ENCODE data around the gene ERMARD. TPM values are rescaled to one million over a fixed set of nuclear protein-coding genes. Genes with fewer than 3 reads are reported as not detected.
"Not testable (repeated sequence)": the region's sequence is repeated elsewhere in the genome, so short reads cannot be mapped to it uniquely, and the experiment has no call there.

ERMARD gene
- total and polyA plus RNA-seq, 2 donors (not counting 3 experiments of a cell fraction or from before 2014, with no cell fraction given) = 23.8 to 36.4 TPM

DNA sequence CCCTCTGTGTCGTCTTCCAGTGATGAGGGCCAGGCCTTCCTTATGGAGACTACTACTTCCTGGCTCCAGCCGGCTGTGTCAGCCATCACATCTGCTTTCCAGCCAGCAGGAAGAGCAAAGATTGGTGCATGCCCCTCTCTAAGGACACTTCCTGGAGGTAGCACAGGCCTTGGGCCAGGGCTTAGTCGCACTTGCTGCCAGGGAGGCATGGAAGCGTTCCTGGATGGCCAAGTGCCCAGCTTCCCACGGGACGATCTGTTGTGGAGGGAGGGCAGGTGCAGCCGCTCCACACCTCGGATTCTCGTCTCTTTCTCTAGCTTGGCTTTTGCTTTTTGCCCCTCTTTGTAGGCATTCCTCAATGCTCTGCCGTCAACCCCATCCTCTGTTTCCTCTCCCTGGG, 11.9 kb downstream of the ERMARD start:
- H2AFZ ChIP-seq (ENCODE audit: low read depth, low read length) = no peak overlapping the region
- intact Hi-C loops (cut with micrococcal nuclease) = no loop called here
- DNase-seq (ENCODE audit: low read depth, low spot score) = no peak
- H3K9me3 ChIP-seq (replicated peaks; ENCODE audit: control insufficient read depth, insufficient read depth, low read length) = no peaks in the 10 kb centered on the region
- H3K36me3 ChIP-seq (ENCODE audit: control insufficient read depth in 2 of 2, extremely low read depth in 1 of 2, insufficient read depth in 2 of 2, low read length in 2 of 2) = peaks cover 8 to 10% of the 10 kb centered on the region in 2 experiments
- H3K27me3 ChIP-seq (ENCODE audit: control insufficient read depth in 2 of 2, insufficient read depth in 2 of 2, low read length in 2 of 2) = no peaks in the 10 kb centered on the region
- H3K4me1 ChIP-seq (ENCODE audit: control insufficient read depth, extremely low read depth, insufficient read depth, low read length) = no peaks in the 10 kb centered on the region
- H3K9ac ChIP-seq (replicated peaks; ENCODE audit: extremely low read depth, insufficient read depth, low read length) = no peak overlapping the region
- CTCF ChIA-PET = interaction anchor here (0.6 kb wide), 1 partner anchor 25 kb away, joined by 3 read pairs; no protein-coding TSS in a partner anchor
- dilution Hi-C loops (cut with MboI; ENCODE audit: extremely low pct_ligation_motif_present, low sequenced_read_pairs) = no loop called here
- no peak for FAIRE-seq
- no peak overlapping the region for H3K27ac ChIP-seq (ENCODE audit: insufficient read depth, low read depth, low read length)
- H3K4me2 ChIP-seq (ENCODE audit: insufficient read depth, low read length) = no peak overlapping the region
- H3K79me2 ChIP-seq (ENCODE audit: control insufficient read depth, insufficient read depth, low read length) = no peaks in the 10 kb centered on the region
- POLR2A ChIA-PET = no interaction called here
- TF ChIP-seq JUN (IDR thresholded peaks at IDR 0.05; ENCODE audit: borderline replicate concordance, insufficient read depth, insufficient read length, low read depth) = no peak
- no peak for TF ChIP-seq GATA2 (IDR thresholded peaks at IDR 0.05; ENCODE audit: insufficient read depth, insufficient read length, low read depth, low read length)
- TF ChIP-seq MYC (IDR thresholded peaks at IDR 0.05; ENCODE audit: low read depth, low read length) = no peak
- no peak for TF ChIP-seq POLR2AphosphoS5 (IDR thresholded peaks at IDR 0.05; ENCODE audit: insufficient read depth, low read depth, low read length)
- TF ChIP-seq, protein P1, sequence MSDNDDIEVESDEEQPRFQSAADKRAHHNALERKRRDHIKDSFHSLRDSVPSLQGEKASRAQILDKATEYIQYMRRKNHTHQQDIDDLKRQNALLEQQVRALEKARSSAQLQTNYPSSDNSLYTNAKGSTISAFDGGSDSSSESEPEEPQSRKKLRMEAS (IDR thresholded peaks at IDR 0.05; ENCODE audit: insufficient read depth, insufficient read length) = no peak
- no peak overlapping the region for H3K4me3 ChIP-seq (replicated peaks in 1 of 3; ENCODE audit: insufficient read depth in 1 of 3, low read depth in 1 of 3, low read length in 3 of 3)
- no peaks in the 10 kb centered on the region for H3K9me1 ChIP-seq (replicated peaks; ENCODE audit: control insufficient read depth, extremely low read depth, insufficient read depth, low read length)
- no peaks in the 10 kb centered on the region for H4K20me1 ChIP-seq (replicated peaks; ENCODE audit: control insufficient read depth, extremely low read depth, insufficient read depth, low read length)
- BruUV-seq (replicated peaks) = no TSS peak

GRCh38 chr6:169763881-169764280, 12.5 kb downstream of the ERMARD start:
- Histone ChIP-seq H3K36me3 (ENCODE audit: control insufficient read depth in 2 of 2, extremely low read depth in 1 of 2, insufficient read depth in 2 of 2, low read length in 2 of 2) (peaks cover 7 to 8% of the 10 kb centered on the region in 2 experiments), H3K4me2 (ENCODE audit: insufficient read depth, low read length) (no peak overlapping the region), H2AFZ (ENCODE audit: low read depth, low read length) (no peak overlapping the region), H4K20me1 (replicated peaks; ENCODE audit: control insufficient read depth, extremely low read depth, insufficient read depth, low read length) (no peaks in the 10 kb centered on the region), H3K9ac (replicated peaks; ENCODE audit: extremely low read depth, insufficient read depth, low read length) (no peak overlapping the region), H3K27me3 (ENCODE audit: control insufficient read depth in 2 of 2, insufficient read depth in 2 of 2, low read length in 2 of 2) (no peaks in the 10 kb centered on the region), H3K4me3 (replicated peaks in 1 of 3; ENCODE audit: insufficient read depth in 1 of 3, low read depth in 1 of 3, low read length in 3 of 3) (no peak overlapping the region), H3K27ac (ENCODE audit: insufficient read depth, low read depth, low read length) (no peak overlapping the region), H3K79me2 (ENCODE audit: control insufficient read depth, insufficient read depth, low read length) (no peaks in the 10 kb centered on the region), H3K9me1 (replicated peaks; ENCODE audit: control insufficient read depth, extremely low read depth, insufficient read depth, low read length) (no peaks in the 10 kb centered on the region), H3K9me3 (replicated peaks; ENCODE audit: control insufficient read depth, insufficient read depth, low read length) (no peaks in the 10 kb centered on the region), H3K4me1 (ENCODE audit: control insufficient read depth, extremely low read depth, insufficient read depth, low read length) (no peaks in the 10 kb centered on the region)
- ChIA-PET POLR2A (no interaction called here), CTCF (interaction anchor here (0.6 kb wide), 1 partner anchor 25 kb away, joined by 3 read pairs; no protein-coding TSS in a partner anchor)
- TF ChIP-seq POLR2A (IDR thresholded peaks at IDR 0.05; ENCODE audit: low read depth, low read length) (no peak), GATA2 (IDR thresholded peaks at IDR 0.05; ENCODE audit: insufficient read depth, insufficient read length, low read depth, low read length) (no peak), MYC (IDR thresholded peaks at IDR 0.05; ENCODE audit: low read depth, low read length) (no peak), POLR2AphosphoS5 (IDR thresholded peaks at IDR 0.05; ENCODE audit: insufficient read depth, low read depth, low read length) (no peak), FOS (IDR thresholded peaks at IDR 0.05; ENCODE audit: borderline replicate concordance, insufficient read depth, low read length) (no peak), EZH2 (IDR thresholded peaks at IDR 0.05; ENCODE audit: borderline replicate concordance, low read depth, low read length, severe bottlenecking) (no peak)
- intact Hi-C loops (cut with micrococcal nuclease) = no loop called here
- dilution Hi-C loops (cut with MboI; ENCODE audit: extremely low pct_ligation_motif_present, low sequenced_read_pairs) = no loop called here
- no peak for DNase-seq (ENCODE audit: low read depth, low spot score)
- FAIRE-seq = no peak
- no TSS peak for BruUV-seq (replicated peaks)

GRCh38 chr6:169765789-169766188, 14.4 kb downstream of the ERMARD start:
- H3K4me1 ChIP-seq (ENCODE audit: control insufficient read depth, extremely low read depth, insufficient read depth, low read length); H3K9me3 ChIP-seq (replicated peaks; ENCODE audit: control insufficient read depth, insufficient read depth, low read length); H3K36me3 ChIP-seq (ENCODE audit: control insufficient read depth in 2 of 2, extremely low read depth in 1 of 2, insufficient read depth in 2 of 2, low read length in 2 of 2); CTCF ChIA-PET; FAIRE-seq; intact Hi-C loops (cut with micrococcal nuclease); H2AFZ ChIP-seq (ENCODE audit: low read depth, low read length); POLR2A ChIA-PET; H3K4me2 ChIP-seq (ENCODE audit: insufficient read depth, low read length); H3K9me1 ChIP-seq (replicated peaks; ENCODE audit: control insufficient read depth, extremely low read depth, insufficient read depth, low read length); H3K9ac ChIP-seq (replicated peaks; ENCODE audit: extremely low read depth, insufficient read depth, low read length); DNase-seq (ENCODE audit: low read depth, low spot score); H3K27me3 ChIP-seq (ENCODE audit: control insufficient read depth in 2 of 2, insufficient read depth in 2 of 2, low read length in 2 of 2); dilution Hi-C loops (cut with MboI; ENCODE audit: extremely low pct_ligation_motif_present, low sequenced_read_pairs); H3K4me3 ChIP-seq (replicated peaks in 1 of 3; ENCODE audit: insufficient read depth in 1 of 3, low read depth in 1 of 3, low read length in 3 of 3); H3K27ac ChIP-seq (ENCODE audit: insufficient read depth, low read depth, low read length); H3K79me2 ChIP-seq (ENCODE audit: control insufficient read depth, insufficient read depth, low read length); BruUV-seq (replicated peaks); H4K20me1 ChIP-seq (replicated peaks; ENCODE audit: control insufficient read depth, extremely low read depth, insufficient read depth, low read length): not testable (repeated sequence)

All from endothelial cell of umbilical vein (primary cell).